WTC11 (cell line): ENCODE data around the gene FOXE1.

Experiments
- ATF2 ChIP-seq: sonication (generic); formaldehyde crosslinking; IDR thresholded peaks from 2 replicates; pipeline ENCODE4 v1.8.1; 2022; ENCODE audit warnings: low read depth, missing genetic modification reagents, borderline replicate concordance
- ATF3 ChIP-seq: sonication (generic); formaldehyde crosslinking; conservative IDR thresholded peaks from 2 replicates; pipeline ENCODE4 v1.8.1; 2022; ENCODE audit warnings: mild to moderate bottlenecking, missing genetic modification reagents
- CREB1 ChIP-seq: sonication (generic); formaldehyde crosslinking; IDR thresholded peaks from 2 replicates; pipeline ENCODE4 v1.8.0; 2023; ENCODE audit warnings: mild to moderate bottlenecking, missing genetic modification reagents
- CTCF ChIP-seq: fragments of 200-600 bp; IDR thresholded peaks from 2 replicates; pipeline ENCODE4 v1.8.0; 2022; ENCODE audit warnings: antibody characterized with exemption
- ELF4 ChIP-seq: sonication (generic); formaldehyde crosslinking; IDR thresholded peaks from 2 replicates; pipeline ENCODE4 v1.8.1; 2022; ENCODE audit warnings: low read depth, mild to moderate bottlenecking, moderate library complexity, missing genetic modification reagents
- FOXJ3 ChIP-seq: sonication (generic); formaldehyde crosslinking; IDR thresholded peaks from 2 replicates; pipeline ENCODE4 v1.9.0; 2021; ENCODE audit warnings: missing genetic modification reagents, mild to moderate bottlenecking, borderline replicate concordance
- GABPB1 ChIP-seq: sonication (generic); formaldehyde crosslinking; IDR thresholded peaks from 2 replicates; pipeline ENCODE4 v1.8.1; 2023; ENCODE audit warnings: mild to moderate bottlenecking, missing genetic modification reagents
- IRF1 ChIP-seq: sonication (generic); formaldehyde crosslinking; IDR thresholded peaks from 2 replicates; pipeline ENCODE4 v1.8.0; 2023; ENCODE audit warnings: missing genetic modification reagents
- MAX ChIP-seq: sonication (generic); formaldehyde crosslinking; IDR thresholded peaks from 2 replicates; pipeline ENCODE4 v1.8.0; 2022; ENCODE audit warnings: mild to moderate bottlenecking, missing genetic modification reagents
- NFATC4 ChIP-seq: fragments of 250-450 bp; sonication (Bioruptor Pico); IDR thresholded peaks from 2 replicates; pipeline ENCODE4 v1.9.0; 2021; ENCODE audit warnings: mild to moderate bottlenecking
- NR1H2 ChIP-seq: sonication (generic); formaldehyde crosslinking; IDR thresholded peaks from 2 replicates; pipeline ENCODE4 v1.9.0; 2021; ENCODE audit warnings: mild to moderate bottlenecking, moderate library complexity, missing genetic modification reagents
- NR2C2 ChIP-seq: sonication (generic); formaldehyde crosslinking; IDR thresholded peaks from 2 replicates; pipeline ENCODE4 v1.8.0; 2022; ENCODE audit warnings: mild to moderate bottlenecking, missing genetic modification reagents
- ZNF317 ChIP-seq: sonication (generic); formaldehyde crosslinking; IDR thresholded peaks from 2 replicates; pipeline ENCODE4 v1.8.1; 2023; ENCODE audit warnings: low read depth, mild to moderate bottlenecking, moderate library complexity, missing genetic modification reagents, borderline replicate concordance

GRCh38 chr9:97858393-97858713, 5.3 kb downstream of the FOXE1 start:
- TF ChIP-seq ATF2 (CRISPR knock-in tag), result no peak
- no peak for TF ChIP-seq IRF1
- no peak for TF ChIP-seq ZNF317 (CRISPR knock-in tag)
- no peak for TF ChIP-seq GABPB1 (CRISPR knock-in tag)
- TF ChIP-seq NR1H2 (CRISPR knock-in tag), result no peak
- no peak for TF ChIP-seq ATF3 (CRISPR knock-in tag)
- TF ChIP-seq CTCF, result no peak
- TF ChIP-seq NFATC4 (CRISPR knock-in tag), result no peak
- no peak for TF ChIP-seq ELF4 (CRISPR knock-in tag)
- TF ChIP-seq CREB1 (CRISPR knock-in tag), result no peak
- TF ChIP-seq NR2C2, result no peak
- no peak for TF ChIP-seq FOXJ3
- TF ChIP-seq MAX (CRISPR knock-in tag), result no peak
